Measurements from ENCODE around the gene IQSEC1.
A peak's percentile ranks its signal among the peaks of the same experiment; 100 is the strongest.

Gene IQSEC1

DNA sequence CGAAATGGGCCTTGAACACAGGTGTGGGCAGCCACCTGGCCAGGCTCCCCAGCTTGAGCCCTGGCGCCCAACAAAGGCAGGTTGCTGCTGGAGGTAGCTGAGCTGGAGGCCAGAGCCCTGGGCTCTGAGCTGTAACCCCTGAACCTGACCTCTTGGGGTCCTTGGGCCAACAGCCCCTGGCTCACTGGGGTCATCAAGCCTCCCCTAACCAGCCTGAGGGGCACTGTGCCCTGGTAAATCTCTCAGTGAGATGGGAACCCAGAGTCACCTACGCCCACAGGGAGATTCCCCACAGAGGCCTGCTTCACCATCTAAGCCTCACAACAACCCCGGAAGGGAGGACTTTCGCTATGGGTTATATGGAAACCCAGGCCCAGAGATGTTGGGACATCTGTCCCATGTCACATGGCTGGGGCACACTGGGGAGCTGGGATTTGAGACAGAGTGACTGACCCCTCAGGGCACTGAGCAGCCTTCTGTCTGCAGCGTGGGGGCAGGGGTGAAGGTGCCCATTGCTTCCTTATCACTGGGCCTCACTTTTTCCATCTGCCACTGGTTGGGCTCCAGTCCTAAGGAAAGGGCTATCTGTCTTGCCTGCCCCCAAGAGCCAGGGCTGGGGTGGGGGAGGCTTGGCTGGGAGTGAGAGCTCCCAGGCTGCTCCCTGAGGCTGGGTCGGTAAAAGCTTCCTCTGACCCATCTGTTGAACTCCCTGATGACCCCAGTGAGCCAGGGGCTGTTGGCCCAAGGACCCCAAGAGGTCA is 59.1 kb downstream of the IQSEC1 start:
- peak; percentile 50 for DNase-seq

DNA sequence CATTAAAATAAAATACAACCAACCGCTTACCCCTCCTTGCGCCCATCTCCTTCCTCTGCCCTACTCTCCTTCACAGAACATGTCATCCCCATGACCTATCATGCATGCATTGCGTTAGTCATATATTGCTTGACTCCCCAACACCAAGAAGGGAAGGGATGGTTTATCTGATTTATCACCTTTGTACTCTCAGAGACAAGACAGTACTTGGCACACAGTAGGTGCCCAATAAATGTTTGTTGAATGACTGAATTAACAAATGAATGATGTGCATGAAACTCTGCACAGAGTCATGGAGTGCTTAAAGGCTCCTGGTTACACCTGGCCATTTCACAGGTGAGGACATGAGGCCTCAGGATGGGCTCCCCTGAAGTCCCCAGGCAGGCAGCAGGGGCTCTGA is 59.7 kb downstream of the IQSEC1 start:
- DNase-seq = no peak

DNA sequence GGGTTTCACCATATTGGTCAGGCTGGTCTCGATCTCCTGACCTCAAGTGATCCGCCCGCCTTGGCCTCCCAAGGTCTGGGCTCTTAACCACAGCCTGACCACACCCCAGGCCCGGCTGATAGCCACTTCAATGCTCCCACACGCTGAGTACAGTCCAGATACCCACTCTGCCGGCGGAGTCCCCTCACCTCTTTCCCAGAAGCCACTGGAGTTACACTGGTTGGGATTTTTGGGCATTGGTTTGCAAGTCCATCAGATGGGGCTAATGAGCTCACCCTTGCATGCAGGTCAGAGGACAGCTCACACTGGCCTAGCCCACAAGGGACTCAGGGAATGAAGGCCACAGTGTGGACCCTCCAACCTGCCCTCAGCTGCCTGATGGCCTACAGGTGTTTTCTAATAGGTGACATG is 60.1 kb downstream of the IQSEC1 start:
- DNase-seq = peak; percentile 22

GRCh38 chr3:13012221-13012691 is 61.0 kb downstream of the IQSEC1 start:
- peak; percentile 96 for DNase-seq

DNA sequence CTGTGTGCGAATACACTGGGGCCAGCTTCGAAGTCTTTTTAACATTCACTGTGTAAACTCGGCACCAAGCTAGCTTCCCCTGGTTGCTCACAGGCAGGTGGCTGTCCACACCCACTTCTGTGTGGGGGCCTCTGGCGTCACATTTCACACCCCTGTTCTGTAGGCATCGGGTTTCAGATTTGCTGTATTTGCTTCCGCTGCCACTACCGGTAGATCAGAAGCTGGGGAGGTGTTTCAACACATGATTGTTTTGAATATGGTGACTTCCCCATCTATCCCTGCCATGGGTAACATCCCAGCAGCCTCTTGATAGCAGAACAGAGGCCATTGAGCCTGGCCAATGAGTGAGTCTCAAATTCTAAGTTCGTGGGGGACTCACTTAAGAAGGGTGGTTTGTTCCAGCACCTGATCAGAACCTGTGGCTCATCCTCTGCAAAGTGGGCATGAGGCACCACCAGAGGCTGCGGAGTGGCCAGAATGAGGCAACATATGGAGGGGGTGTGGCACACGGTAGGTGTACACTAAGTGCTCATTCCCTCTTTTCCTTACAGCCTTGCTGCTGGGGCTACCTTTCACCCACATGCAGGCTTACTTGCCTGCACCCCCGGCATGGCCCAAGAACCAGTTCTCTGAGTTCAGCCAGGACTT is 61.5 kb downstream of the IQSEC1 start:
- DNase-seq = peak; percentile 79

- no peak for DNase-seq
Observed at GRCh38 chr3:13010780-13011572, 62.3 kb downstream of the IQSEC1 start.

GRCh38 chr3:13009946-13010315 is 63.3 kb downstream of the IQSEC1 start:
- no peak for DNase-seq

DNA sequence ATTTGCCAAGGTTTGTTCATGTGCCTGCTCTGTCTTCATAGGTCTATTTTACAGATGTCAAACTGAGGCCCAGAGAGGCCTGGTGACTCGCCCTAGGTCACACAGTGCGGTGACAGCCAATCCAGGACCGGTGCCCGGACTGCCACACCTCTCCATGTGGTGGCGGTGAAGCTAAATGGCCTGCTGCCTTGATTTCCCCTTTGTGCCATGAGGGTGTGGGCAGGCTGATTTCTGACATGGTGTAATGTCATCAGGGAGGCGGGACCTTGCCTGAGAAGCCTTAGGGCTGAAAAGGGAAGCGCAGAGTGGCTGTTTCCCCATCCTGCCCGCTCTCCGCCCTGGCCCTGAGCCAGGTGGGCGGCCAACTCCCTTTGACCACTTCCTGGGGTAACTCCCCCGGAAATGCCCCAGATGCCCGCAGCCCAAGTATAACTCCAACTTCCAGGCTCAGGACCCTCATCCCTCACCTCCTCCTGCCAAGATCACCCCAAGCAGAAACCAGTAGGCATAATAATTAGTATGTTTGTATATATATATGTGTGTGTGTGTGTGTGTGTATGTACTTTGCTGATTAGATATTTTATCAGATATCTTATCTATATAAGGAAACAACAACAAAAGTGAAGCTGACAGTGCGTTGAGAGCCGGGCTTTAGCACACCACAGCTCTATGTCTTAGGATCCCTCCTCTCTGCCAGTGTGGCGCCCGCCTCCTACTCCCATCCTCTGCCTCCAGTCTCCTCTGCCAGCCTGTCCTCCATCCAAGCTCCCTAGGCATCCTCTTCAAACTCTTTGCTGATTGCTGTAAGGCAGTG is 63.9 kb downstream of the IQSEC1 start:
- peak; percentile 77 for DNase-seq

- DNase-seq = no peak
Observed at GRCh38 chr3:13008155-13008995, 64.9 kb downstream of the IQSEC1 start.

- DNase-seq = no peak
Observed at GRCh38 chr3:13007251-13007941, 65.8 kb downstream of the IQSEC1 start.

GRCh38 chr3:13006216-13006990 is 66.8 kb downstream of the IQSEC1 start:
- DNase-seq = no peak

GRCh38 chr3:13005301-13005700 is 67.9 kb downstream of the IQSEC1 start:
- no peak for DNase-seq

DNA sequence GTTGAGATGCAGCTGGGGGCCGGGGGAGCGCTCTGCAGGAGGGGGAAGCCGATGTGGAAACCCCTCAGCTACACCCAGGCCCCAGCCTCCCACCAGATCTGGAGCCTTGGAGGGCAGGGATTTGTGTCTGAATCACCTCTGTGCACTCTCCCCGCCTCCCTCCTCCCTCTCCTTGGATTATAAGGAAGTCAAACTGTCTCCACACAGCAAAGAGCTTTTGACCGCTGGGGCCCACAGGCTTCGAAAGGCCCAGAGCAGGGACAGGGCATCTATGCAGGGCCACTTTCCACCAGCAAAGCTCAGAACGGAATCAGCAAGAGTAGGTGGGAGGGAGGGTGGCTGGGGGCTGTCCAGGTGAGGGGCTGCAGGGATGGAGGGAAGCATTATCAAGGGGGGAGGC is 68.9 kb downstream of the IQSEC1 start:
- DNase-seq = no peak

GRCh38 chr3:13003608-13004007 is 69.6 kb downstream of the IQSEC1 start:
- no peak for DNase-seq

DNA sequence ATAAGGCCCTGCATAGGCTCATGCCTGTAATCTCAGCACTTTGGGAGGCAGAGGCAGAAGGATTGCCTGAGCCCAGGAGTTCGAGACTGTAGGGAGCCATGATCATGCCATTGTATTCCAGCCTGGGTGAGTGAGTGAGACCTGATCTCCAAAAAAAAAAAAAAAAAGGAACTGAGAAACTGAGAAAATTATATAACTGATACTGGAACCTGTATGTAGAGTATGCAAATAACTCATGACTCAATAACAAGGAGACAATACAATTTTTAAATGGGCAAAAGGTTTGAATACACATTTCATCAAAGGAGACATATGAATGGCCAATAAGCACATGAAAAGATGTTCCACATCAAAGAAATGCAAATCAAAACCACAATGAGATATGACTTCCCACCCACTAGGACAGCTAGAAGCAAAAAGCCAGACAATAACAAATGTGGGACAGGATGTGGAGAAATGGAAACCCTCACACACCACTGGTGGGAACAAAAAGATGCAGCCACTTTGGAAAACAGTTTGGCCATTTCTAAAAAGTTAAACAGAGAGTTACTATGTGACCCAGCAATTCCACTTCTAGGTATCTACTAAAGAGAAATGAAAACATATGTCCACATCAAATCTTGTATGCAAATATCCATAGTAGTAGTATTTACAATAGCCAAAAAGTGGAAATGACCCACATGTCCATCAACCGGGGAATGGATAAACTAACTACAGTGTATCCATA is 70.7 kb downstream of the IQSEC1 start:
- DNase-seq = peak; percentile 33

DNA sequence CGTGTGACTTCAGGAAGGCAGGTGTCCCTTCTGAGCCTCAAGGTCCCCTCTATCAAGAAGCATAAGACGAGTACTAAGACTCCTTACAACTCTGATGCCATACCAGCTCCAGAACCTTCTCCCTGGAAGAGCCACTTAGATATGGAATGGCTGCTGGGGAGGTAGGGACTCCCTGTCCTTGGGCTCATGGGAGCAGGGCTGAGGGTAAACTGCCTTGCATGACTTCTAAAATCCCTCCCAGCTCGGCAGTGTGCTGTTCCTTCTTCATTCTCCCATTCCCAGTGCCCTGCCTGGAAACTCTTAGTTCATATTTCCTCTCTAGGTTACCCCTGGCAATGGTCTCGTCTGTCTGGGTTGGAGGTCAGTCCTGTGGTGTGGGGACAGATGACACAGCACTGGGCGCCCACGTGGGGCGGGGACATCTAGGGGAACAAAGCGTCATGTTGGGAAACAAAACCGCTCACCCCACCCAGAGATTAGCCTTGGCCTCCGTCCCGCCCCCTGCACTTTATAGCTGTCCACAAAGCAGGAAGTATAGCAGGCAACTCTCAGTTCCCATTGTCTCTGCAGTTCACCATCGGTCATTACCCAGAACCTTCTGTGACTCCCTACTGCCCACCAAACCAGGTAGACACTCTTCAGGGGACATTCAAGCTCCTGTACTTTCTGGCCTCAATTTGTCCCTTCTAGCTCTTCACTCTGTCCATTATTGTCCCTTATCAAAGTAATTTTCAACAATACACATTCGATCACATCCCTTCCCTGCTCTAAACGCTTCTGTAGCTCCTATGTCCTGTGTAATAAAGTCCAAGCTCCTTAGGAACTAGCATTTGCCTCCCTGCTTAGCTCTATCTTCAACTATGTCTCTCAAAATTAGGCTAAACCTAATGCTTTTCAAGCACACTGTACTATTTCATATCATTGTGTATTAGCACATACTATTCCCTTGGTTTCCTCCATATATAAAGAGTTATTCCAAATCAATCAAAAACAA is 73.8 kb downstream of the IQSEC1 start:
- DNase-seq = peak; percentile 55

- no peak for DNase-seq
Observed at GRCh38 chr3:12998648-12999047, 74.6 kb downstream of the IQSEC1 start.

DNA sequence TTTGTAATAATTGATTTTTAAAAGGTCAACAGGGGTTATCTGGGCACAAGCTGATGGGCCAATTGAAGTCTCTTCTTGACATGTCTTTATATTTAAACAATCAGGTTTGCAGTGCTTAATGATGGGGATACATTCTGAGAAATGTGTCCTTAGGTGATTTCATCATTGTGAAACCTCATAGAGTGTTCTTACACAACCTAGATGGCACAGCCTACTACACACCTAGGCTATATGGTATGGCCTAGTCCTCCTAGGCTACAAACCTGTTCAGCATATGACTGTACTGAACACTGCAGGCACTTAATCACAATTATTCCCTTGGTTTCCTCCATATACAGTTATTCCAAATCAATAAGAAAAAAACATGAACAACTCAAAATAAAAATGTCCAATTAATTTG is 75.8 kb downstream of the IQSEC1 start:
- DNase-seq = no peak

DNA sequence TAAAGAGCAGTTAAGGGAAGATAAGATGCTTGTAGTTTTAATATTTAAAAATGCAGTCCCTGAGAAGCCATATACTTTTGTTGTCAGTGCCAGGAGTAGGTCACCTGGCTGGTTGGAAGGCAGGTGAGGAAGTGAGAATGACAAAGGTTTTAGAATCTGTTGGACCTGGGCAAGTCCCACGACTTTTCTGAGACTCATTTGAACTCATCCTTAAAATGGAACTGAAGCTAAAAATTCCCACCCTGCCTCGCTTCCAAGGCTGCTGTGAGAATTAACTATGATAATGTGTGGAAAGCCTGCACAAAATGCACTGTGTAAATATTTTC is 77.1 kb downstream of the IQSEC1 start:
- DNase-seq = no peak

All from RPMI8226 (cell line).